Anterior cingulate cortex (tissue), 58 donors: ENCODE measurements around the gene NCOA7.
"Not testable (repeated sequence)": the region's sequence is repeated elsewhere in the genome, so short reads cannot be mapped to it uniquely, and the experiment has no call there.

Source experiments
- DNase-seq, 58 donors: peaks; one replicate each; lab custom pipeline; 2025; lab: John Stamatoyannopoulos, UW

NCOA7 gene

GRCh38 chr6:125906158-125906998 is 115.6 kb downstream of the NCOA7 start:
- peak in 1 of 58 donors; percentile 9 for DNase-seq

GRCh38 chr6:125910527-125910926 is 119.8 kb downstream of the NCOA7 start:
- DNase-seq = no peak

DNA sequence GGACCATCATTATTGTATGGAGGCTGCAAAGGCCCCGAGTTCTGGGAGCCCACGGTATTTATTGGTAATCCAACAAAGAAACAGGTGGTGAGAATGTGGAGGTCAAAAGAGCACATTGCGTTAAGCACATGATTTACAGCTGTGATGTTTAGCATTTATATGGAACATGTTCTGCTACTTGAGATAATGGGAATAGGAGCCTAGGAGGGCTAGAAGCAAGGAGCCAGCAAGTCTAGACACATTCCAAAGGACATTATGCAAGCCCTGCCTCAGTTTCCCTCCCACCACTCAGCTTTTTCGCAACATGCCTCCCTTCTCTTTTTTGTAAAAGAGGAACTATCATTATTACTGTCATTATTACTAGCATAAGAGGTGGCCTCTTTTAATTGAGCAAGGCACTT is 120.3 kb downstream of the NCOA7 start:
- not testable (repeated sequence) for DNase-seq

DNA sequence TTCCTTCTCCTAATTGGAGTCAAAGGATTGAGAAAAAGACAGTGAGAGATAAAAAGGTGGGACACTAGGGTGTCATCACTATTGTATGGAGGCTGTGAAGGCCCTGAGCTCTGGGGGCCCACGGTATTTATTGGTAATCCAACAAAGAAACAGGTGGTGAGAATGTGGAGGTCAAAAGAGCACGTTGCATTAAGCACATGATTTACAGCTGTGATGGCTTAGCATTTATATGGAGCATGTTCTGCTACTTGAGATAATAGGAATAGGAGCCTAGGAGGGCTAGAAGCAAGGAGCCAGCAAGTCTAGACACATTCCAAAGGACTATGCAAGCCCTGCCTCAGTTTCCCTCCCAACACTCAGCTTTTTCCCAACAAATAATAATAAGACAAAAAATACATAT is 121.7 kb downstream of the NCOA7 start:
- not testable (repeated sequence) for DNase-seq

GRCh38 chr6:125913145-125913544 is 122.4 kb downstream of the NCOA7 start:
- no peak for DNase-seq

DNA sequence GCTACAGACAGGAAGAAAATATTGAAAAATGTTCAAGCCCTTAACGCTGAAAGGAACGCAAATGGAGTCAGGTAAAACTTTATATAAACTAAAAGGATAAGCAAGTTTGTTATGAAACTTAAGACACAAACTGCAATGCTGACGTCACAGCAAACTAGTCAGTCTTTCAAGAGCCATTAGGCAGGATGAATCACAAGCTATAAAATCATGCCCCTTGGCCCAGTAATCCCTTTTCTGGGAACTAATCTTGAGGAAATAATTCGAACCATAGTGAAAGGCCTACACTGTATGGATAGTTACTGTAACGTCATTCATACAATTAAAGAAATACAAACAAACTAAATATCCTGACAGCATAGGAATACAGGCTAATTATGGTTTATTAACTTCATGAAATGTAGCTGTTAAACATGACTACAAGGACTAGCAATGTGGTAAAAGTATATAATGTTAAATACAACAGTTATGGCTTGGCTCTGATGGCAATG is 123.1 kb downstream of the NCOA7 start:
- no peak for DNase-seq

DNA sequence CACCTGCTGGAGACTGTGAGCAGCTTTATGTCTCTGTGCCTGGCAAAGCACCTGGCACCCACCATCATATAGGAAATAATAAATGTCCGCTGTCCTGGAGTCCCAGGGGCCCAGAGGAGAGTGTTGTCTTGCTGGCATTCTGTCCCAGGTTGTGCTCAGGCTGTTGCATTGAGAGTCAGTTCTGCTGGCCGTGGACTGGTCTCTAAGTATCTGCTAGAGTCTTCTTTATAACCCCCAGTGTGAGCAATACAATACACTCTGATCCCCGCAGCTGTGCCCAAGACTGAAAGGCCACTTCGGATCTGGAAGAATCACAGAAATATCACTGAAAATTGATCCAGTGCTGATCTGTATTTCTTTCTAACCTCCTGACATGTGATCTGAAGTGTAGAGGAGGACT is 127.5 kb downstream of the NCOA7 start:
- DNase-seq = no peak

GRCh38 chr6:125918681-125919566 is 128.2 kb downstream of the NCOA7 start:
- no peak for DNase-seq

DNA sequence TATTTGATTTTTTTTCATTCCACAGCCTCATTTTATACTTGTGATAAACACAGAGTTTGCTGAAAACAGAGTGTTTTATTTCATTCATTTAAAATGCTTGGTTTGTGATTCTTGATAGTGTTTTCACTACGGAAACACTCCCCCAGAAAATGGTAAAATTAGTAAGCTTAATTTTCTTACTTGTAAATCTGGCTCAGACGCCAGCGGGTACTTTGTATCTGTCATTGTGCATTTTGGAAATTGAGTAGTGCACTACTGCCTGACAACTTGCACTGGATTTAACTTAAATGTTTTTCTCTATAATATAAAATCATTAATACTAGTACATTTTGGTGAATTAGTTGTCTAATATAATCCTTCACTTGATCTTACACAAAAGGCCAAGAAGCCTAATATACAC is 128.9 kb downstream of the NCOA7 start:
- no peak for DNase-seq

GRCh38 chr6:125922322-125922860 is 131.6 kb downstream of the NCOA7 start:
- DNase-seq = no peak

DNA sequence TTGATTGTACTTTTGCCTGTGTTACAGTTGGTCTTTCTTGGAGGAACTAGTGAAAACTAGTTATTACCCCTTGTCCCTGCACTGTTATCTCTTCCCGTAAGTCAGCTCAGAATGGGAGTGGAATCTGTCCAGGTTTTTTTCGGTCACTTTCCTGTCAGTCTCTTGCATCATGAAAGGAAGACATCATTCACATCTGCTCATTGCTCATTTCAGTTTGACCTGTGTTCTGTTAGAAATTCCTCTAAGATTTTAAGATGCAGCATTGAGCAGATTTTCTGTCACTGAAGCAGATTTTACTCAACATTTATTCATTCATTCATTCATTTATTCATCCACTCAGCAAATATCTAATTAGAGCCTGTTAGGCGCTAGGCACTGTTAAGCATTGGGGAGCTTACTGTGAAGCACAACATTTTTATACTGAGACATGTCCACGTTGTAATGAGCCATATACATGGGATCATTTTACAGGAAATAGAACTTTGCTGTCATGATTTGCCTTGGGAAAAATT is 132.7 kb downstream of the NCOA7 start:
- DNase-seq = no peak

DNA sequence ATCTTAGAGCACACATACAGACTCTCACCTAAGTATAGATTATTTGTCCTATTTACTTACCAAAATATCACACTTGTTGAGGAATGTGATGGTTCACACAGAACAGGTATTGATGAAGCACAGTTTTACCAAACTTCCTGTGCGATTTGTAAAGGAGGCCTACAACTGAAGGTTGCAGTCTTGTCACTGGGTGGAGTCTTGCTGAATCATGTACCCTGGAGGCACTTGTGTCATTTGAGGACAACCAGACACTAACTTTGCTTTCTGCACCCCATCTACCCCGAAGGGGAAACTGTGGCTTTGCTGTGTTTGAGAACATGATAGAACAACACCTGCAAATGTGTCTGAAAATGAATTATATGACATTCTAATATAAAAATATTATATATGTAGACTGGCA is 133.4 kb downstream of the NCOA7 start:
- no peak for DNase-seq

DNA sequence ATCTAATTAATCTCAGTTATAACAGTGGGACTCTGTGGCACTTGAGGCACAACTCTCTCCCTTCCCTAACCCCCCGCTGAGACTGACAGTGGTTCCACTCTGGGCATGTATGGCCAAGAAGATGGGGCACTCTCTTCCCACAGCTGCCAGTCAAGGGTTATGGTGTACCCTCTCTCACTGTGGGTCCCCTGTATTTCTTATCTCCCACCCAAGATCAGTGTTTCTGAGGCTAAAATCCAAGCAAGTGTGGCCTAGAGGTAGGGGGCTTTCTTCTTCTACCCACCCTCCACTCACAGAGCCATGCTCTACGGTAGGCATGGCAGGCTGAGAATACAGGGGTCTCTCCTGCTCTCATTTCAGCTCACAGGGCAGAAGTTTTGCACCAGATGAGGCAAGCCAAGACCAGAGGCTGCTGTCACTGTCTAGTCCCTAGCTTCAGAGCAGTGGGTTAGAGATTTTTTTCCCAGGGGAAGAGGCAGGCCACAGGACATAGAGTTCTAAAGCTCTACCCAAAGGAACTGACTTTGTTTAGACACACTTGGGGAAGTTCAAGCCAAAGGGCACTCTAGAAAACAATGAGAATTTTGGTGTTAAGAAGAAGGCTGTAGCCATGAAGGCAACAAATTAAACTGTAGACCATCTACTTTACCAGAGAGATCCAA is 134.1 kb downstream of the NCOA7 start:
- no peak for DNase-seq

- peak in 1 of 58 donors; percentile 2 for DNase-seq
These were observed 136.0 kb downstream of the NCOA7 start for GRCh38 chr6:125926711-125927110.

DNA sequence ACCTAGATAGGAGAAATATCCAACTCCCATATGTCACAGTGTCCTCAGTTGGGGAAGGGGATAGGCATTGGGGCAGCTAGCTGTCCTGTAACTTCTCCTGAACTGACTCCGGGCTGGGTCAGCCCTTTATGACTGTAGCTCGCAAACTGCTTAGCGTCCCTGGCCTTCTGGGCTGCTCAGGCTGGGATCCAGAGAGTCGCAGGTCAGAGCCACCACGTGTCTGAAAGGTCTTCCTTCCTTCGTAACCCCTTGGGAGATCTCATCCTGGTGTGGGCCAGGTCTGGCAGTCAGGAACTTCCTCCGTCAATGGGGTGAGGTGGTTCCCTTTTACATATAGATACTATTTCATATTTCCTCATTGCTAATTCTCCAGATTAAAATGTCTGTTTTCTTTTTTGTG is 137.0 kb downstream of the NCOA7 start:
- no peak for DNase-seq

DNA sequence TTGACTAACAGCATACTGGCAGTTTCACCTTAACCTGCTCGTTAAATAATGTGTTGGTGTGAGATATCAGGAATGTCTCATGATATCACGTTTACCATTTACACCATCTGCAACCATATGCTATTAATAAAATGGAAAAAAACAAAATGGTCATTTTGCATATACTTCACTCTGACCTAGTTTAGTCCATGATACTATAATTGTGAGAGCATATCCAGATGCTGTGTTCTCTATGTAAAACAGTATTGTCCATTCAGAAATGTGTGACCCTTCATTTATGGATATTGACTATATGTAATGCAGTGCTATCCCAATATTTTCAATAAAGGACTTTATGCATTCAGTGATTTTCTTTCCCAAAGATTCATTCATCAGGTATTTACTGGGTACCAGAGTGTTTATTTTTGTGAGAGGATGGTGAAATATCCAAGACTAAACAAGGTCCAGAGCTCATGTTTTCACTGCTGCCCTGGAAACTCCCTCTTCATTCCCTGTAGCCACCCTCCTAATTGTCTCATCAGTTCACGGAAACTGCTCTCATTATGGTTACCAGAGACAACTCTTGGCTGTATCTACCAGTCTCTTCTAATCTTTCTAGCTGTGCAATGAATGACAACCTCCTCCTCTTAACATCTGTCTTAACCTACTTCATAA is 140.1 kb downstream of the NCOA7 start:
- DNase-seq = no peak

DNA sequence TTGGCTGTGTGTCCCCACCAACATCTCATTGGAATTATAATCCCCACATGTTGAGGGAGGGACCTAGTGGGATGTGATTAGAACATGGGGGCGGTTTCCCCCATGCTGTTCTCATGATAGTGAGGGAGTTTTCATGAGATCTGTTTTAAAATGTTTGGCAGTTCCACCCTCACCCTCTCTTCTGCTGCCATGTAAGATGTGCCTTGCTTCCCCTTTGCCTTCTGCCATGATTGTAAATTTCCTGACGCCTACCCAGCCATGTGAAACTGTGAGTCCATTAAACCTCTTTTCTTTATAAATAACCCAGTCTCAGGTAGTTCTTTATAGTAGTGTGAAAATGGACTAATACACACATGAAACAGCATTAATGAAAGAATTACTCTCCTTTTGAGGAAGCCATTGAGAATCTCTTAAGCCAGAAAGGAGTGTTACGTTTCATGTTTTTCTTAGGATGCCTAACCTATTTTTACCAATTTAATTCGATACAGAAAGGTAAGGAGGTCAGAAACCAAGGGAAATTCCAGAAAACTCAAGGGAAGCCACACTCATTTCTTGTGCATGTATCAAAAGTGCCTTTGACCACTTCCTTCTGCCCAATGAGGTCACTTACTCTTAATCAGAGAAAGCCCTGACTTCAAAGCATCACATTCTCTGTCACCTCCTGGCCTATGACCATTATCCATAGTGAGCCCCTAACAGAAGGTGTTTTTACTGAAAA is 141.1 kb downstream of the NCOA7 start:
- DNase-seq = no peak

- DNase-seq = no peak
These were observed 141.7 kb downstream of the NCOA7 start for GRCh38 chr6:125932451-125932795.

- DNase-seq = not testable (repeated sequence)
These were observed 144.8 kb downstream of the NCOA7 start for GRCh38 chr6:125935520-125935919.
